SH-SY5Y (cell line): ENCODE measurements around the gene MON1B.

Experiments
- GATA2 ChIP-seq: IDR thresholded peaks from 2 replicates; pipeline ENCODE4 v1.6.1; 2011; ENCODE audit warnings: mild to moderate bottlenecking, low read depth, low read length
- GATA3 ChIP-seq: IDR thresholded peaks from 2 replicates; pipeline ENCODE4 v1.6.1; 2011; ENCODE audit warnings: low read depth, mild to moderate bottlenecking, low read length, moderate library complexity

DNA sequence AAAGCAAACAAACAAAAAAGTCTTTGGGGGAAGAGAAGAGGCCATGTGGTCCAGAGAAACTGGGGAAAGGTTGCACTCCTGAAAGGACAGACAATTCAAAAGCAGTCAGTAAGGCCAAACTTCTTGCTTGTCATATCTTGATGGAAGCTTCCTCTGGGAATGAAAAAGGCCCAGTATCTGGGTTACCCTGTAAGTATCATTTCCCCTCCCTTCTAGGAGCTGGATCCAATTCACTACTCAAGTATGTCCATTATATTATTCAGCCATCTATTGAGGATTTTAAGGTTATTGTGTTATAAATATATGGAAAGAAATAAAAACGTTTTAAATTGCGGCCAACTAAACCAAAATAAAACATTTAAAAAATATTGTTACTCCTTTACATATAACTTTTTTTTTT lies 26.0 kb upstream of the MON1B start:
- TF ChIP-seq GATA3 (no peak), GATA2 (no peak)
